Islet of Langerhans (tissue), 1 donor: ENCODE data around the gene CLDN10.
A peak's percentile ranks its signal among the peaks of the same experiment; 100 is the strongest.

ENCODE experiments used
- FAIRE-seq: peaks from one replicate; lab custom pipeline; 2011; peaks lifted over from hg19 to GRCh38; lab: Jason Lieb, UNC

The CLDN10 gene

GRCh38 chr13:95603887-95604555, 51.5 kb downstream of the CLDN10 start:
- FAIRE-seq: no peak

- no peak for FAIRE-seq
Measured at GRCh38 chr13:95604556-95604915, 52.0 kb downstream of the CLDN10 start.

GRCh38 chr13:95605448-95606125, 53.1 kb downstream of the CLDN10 start:
- no peak for FAIRE-seq

GRCh38 chr13:95607366-95607765, 54.8 kb downstream of the CLDN10 start:
- FAIRE-seq: no peak

GRCh38 chr13:95608640-95609323, 56.3 kb downstream of the CLDN10 start:
- no peak for FAIRE-seq

GRCh38 chr13:95614641-95615245, 62.2 kb downstream of the CLDN10 start:
- FAIRE-seq: no peak

- FAIRE-seq: no peak
Measured at GRCh38 chr13:95615539-95615938, 63.0 kb downstream of the CLDN10 start.

- FAIRE-seq: no peak
Measured at GRCh38 chr13:95620030-95620824, 67.7 kb downstream of the CLDN10 start.

GRCh38 chr13:95620825-95621498, 68.4 kb downstream of the CLDN10 start:
- no peak for FAIRE-seq

- no peak for FAIRE-seq
Measured at GRCh38 chr13:95623141-95623540, 70.6 kb downstream of the CLDN10 start.

GRCh38 chr13:95624020-95624419, 71.5 kb downstream of the CLDN10 start:
- peak; percentile 86 for FAIRE-seq

GRCh38 chr13:95626768-95627167, 74.2 kb downstream of the CLDN10 start:
- peak; percentile 13 for FAIRE-seq

GRCh38 chr13:95627590-95627989, 75.1 kb downstream of the CLDN10 start:
- FAIRE-seq: no peak

- FAIRE-seq: no peak
Measured at GRCh38 chr13:95628488-95628887, 76.0 kb downstream of the CLDN10 start.

- FAIRE-seq: no peak
Measured at GRCh38 chr13:95629071-95629470, 76.6 kb downstream of the CLDN10 start.
